ENCODE results near the gene HYAL2. TPM values are rescaled to one million over a fixed set of nuclear protein-coding genes. Genes with fewer than 3 reads are reported as not detected.

HYAL2 gene
- total RNA-seq, 1 experiment from 2014 or later, result 35.7 TPM

DNA sequence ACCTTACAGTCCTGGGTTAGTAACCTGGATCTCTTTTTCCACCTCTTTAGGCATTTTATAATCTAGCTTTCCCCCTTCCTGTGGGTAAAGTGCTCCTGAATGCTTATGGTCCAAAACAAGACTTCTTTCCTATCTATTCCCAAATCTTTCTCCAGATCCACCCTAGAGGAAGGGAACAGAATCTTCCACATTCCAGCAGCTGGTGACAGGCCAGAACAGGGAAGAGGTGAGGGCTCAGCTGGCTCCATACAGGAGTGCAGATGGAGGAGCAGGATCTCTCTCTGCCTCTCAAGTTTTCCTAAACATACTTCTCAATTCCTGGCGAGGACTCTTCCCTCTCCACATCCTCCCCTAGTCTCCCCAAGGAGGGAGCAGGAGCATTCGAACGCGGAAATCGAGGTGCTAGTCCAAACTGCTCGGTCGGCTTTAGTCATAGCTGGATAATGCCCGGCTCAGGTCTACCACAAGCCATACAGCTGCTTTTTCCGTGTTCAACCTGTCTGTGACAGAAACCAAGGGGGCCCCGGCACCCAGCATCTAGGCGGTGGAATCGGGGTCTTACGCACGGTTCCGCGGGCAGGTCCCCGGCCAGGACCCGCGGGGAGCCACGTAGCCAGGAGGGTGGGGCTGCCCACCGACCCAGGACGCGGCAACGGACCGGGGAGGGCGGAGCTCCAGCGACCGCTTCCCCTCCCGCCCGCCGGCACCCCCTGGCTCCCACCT lies 14.1 kb upstream of the HYAL2 start:
- BruUV-seq (replicated peaks), result TSS peak; percentile 70
- Mint-ChIP-seq H3K27me3 (ENCODE audit: unreplicated experiment) (peaks cover 18% of the 10 kb centered on the region), H3K4me1 (ENCODE audit: low read depth, unreplicated experiment) (peaks cover 11% of the 10 kb centered on the region), H3K36me3 (ENCODE audit: insufficient read depth, unreplicated experiment) (peaks cover 37% of the 10 kb centered on the region), H3K9me3 (ENCODE audit: low read depth, unreplicated experiment) (no peaks in the 10 kb centered on the region), H3K27ac (ENCODE audit: unreplicated experiment) (peak overlapping the region; percentile 82), H3K4me3 (ENCODE audit: low read depth, unreplicated experiment) (peak overlapping the region; percentile 93)
- TF ChIP-seq, protein P1, sequence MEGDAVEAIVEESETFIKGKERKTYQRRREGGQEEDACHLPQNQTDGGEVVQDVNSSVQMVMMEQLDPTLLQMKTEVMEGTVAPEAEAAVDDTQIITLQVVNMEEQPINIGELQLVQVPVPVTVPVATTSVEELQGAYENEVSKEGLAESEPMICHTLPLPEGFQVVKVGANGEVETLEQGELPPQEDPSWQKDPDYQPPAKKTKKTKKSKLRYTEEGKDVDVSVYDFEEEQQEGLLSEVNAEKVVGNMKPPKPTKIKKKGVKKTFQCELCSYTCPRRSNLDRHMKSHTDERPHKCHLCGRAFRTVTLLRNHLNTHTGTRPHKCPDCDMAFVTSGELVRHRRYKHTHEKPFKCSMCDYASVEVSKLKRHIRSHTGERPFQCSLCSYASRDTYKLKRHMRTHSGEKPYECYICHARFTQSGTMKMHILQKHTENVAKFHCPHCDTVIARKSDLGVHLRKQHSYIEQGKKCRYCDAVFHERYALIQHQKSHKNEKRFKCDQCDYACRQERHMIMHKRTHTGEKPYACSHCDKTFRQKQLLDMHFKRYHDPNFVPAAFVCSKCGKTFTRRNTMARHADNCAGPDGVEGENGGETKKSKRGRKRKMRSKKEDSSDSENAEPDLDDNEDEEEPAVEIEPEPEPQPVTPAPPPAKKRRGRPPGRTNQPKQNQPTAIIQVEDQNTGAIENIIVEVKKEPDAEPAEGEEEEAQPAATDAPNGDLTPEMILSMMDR (IDR thresholded peaks at IDR 0.05; ENCODE audit: unreplicated experiment), result no peak
- CTCF ChIA-PET, result interaction anchor here (0.7 to 2.7 kb wide), 15 partner anchors 9 to 109 kb away, joined by 3 to 15 read pairs (median 3); partner anchors contain the start of genes CYB561D2, LSMEM2, NPRL2 and SEMA3B
- DNase-seq, result no peak
- intact Hi-C loops (cut with micrococcal nuclease; ENCODE audit: unreplicated experiment), result no loop called here

DNA sequence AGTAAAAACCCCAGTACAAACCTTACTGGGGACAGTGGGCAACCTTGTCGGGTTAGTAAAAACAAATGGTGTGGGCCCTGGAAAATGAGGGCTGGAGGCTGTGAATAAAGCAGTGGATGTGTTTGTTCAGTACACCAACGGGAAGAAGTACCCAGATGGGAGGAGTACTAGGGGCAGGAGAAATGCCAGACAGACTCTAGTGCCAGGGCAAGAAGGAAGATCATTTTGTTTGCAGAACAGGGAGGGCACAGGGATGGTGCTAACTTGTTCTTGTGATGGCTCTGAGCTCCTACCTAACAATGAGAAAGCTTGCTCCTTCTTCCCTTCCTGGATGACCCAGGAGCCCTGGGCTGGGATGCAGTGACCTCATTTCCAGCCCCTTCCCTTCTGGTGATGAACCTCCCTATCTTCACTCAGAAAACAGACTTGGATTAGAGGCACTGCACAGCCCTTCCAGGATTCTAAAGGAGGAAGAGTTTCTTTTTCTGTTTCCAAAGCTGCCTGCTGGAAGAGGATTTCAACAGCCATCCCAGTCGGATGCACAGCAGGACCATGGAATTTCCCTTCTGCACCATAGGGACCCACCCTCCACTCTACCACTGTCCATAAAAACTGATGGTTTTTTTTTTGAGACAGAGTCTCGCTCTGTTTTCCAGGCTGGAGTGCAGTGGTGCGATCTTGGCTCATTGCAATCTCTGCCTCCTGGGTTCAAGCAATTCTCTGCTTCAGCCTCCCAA lies 12.0 kb upstream of the HYAL2 start:
- TF ChIP-seq, protein P1 (IDR thresholded peaks at IDR 0.05; ENCODE audit: unreplicated experiment), result no peak
- Mint-ChIP-seq H3K27ac (ENCODE audit: unreplicated experiment) (no peak overlapping the region), H3K4me1 (ENCODE audit: low read depth, unreplicated experiment) (peaks cover 11% of the 10 kb centered on the region), H3K27me3 (ENCODE audit: unreplicated experiment) (peaks cover 8% of the 10 kb centered on the region), H3K4me3 (ENCODE audit: low read depth, unreplicated experiment) (no peak overlapping the region), H3K36me3 (ENCODE audit: insufficient read depth, unreplicated experiment) (peaks cover 43% of the 10 kb centered on the region), H3K9me3 (ENCODE audit: low read depth, unreplicated experiment) (no peaks in the 10 kb centered on the region)
- CTCF ChIA-PET, result interaction anchor here (0.7 kb wide), 1 partner anchor 113 kb away, joined by 3 read pairs; no protein-coding TSS in a partner anchor
- BruUV-seq (replicated peaks), result no TSS peak
- intact Hi-C loops (cut with micrococcal nuclease; ENCODE audit: unreplicated experiment), result no loop called here
- no peak for DNase-seq

DNA sequence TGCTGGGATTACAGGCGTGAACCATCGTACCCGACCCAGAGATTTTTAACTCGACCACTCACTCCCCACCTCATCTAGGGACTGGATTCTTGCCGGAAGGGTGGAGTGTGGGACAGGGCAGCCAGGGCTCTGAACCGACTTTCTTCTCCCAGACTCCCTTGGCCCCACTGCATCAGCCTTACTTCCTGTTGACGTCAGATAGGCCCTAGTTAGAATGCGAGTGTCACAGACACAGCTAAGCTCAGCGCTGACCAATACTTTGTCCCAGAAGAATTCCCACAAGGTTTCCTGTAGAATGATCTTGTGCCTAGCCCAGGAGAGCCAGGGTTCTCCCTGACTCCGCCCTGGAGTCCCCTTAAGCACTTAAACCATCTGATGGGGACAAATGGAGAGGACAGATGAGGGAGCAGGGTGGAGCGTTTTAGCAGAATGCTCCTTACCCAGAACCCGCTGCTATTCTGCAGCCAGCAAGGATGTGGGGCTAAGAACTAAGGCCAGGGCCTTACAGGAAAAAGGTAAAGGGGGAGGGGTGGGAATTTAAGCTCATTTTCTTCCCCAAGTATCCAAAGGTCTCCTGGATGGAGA lies 11.3 kb upstream of the HYAL2 start:
- CTCF ChIA-PET, result interaction anchor here (0.7 kb wide), 1 partner anchor 112 kb away, joined by 3 read pairs; no protein-coding TSS in a partner anchor

DNA sequence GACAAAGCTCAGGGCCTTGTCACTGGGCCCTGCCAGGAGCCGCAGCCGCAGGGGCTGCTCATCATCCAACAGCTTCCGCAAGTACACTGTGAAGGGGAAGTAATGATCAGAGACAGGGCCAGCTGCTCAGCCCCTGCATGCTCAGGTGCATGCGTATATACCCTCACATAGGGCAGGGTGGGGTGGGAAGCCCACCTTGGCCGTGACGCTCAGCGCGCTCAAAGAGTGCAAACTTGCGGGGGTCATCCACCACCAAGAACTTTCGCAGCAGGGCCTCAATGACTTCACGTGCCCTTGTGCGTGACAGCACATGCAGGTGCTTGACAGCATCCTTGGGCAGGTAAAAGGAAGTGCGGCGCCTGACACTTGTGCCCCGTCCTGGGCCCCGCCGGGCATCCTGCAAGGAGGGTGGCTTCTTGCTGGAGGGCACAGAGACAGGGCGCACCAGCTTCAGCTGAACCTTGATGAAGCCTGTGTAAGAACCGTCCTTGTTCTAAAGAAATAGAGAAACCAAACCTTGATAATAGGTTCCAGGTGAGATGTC lies 8.9 kb upstream of the HYAL2 start:
- no TSS peak for BruUV-seq (replicated peaks)
- no peak overlapping the region for H3K4me3 Mint-ChIP-seq (ENCODE audit: low read depth, unreplicated experiment)
- H3K36me3 Mint-ChIP-seq (ENCODE audit: insufficient read depth, unreplicated experiment), result peaks cover 45% of the 10 kb centered on the region
- H3K27me3 Mint-ChIP-seq (ENCODE audit: unreplicated experiment), result no peaks in the 10 kb centered on the region
- intact Hi-C loops (cut with micrococcal nuclease; ENCODE audit: unreplicated experiment), result no loop called here
- CTCF ChIA-PET, result no interaction called here
- DNase-seq, result no peak
- no peaks in the 10 kb centered on the region for H3K4me1 Mint-ChIP-seq (ENCODE audit: low read depth, unreplicated experiment)
- TF ChIP-seq, protein P1 (IDR thresholded peaks at IDR 0.05; ENCODE audit: unreplicated experiment), result no peak
- no peaks in the 10 kb centered on the region for H3K9me3 Mint-ChIP-seq (ENCODE audit: low read depth, unreplicated experiment)
- H3K27ac Mint-ChIP-seq (ENCODE audit: unreplicated experiment), result no peak overlapping the region

More for the DNA sequence above, 11.3 kb upstream of the HYAL2 start:
- TF ChIP-seq, protein P1 (IDR thresholded peaks at IDR 0.05; ENCODE audit: unreplicated experiment), result no peak
- Mint-ChIP-seq H3K4me1 (ENCODE audit: low read depth, unreplicated experiment) (peaks cover 5% of the 10 kb centered on the region), H3K27me3 (ENCODE audit: unreplicated experiment) (peaks cover 1% of the 10 kb centered on the region), H3K9me3 (ENCODE audit: low read depth, unreplicated experiment) (no peaks in the 10 kb centered on the region), H3K27ac (ENCODE audit: unreplicated experiment) (no peak overlapping the region), H3K4me3 (ENCODE audit: low read depth, unreplicated experiment) (no peak overlapping the region), H3K36me3 (ENCODE audit: insufficient read depth, unreplicated experiment) (peaks cover 40% of the 10 kb centered on the region)
- no TSS peak for BruUV-seq (replicated peaks)
- intact Hi-C loops (cut with micrococcal nuclease; ENCODE audit: unreplicated experiment), result no loop called here
- no peak for DNase-seq

All from Calu3 (cell line).